Tibial artery (tissue), 4 donors: ENCODE data around the gene FCRLB.
"Not testable (repeated sequence)": the region's sequence is repeated elsewhere in the genome, so short reads cannot be mapped to it uniquely, and the experiment has no call there.

Experiments used
- DNase-seq, 2 donors: peaks; one replicate each; pipeline ENCODE4 v3.0.0-alpha.2; 2019
- H3K27ac ChIP-seq, 2 donors: fragments of 200-600 bp; sonication (generic) in 1 of 2; 1 replicate in 1 of 2; 2 replicates in 1 of 2; pipeline ENCODE4 v1.5.1; 2018 to 2019; ENCODE audit warnings: mild to moderate bottlenecking in 1 of 2
- H3K27me3 ChIP-seq, 2 donors: fragments of 200-600 bp; sonication (generic) in 1 of 2; one replicate each; pipeline versions ENCODE4 v1.5.1 to v1.6.0; 2016 to 2019
- H3K36me3 ChIP-seq, 3 donors: fragments of 200-600 bp; sonication (generic) in 2 of 3; one replicate each; pipeline ENCODE4 v1.5.1; 2016 to 2019; ENCODE audit warnings: mild to moderate bottlenecking in 2 of 3
- H3K4me1 ChIP-seq, 4 donors: fragments of 200-600 bp; sonication (generic) in 2 of 4; 1 replicate in 3 of 4; 2 replicates in 1 of 4; pipeline ENCODE4 v1.5.1; 2016 to 2019
- H3K4me3 ChIP-seq, 2 donors: fragments of 200-600 bp; sonication (generic) in 1 of 2; 1 replicate in 1 of 2; 2 replicates in 1 of 2; pipeline ENCODE4 v1.5.1; 2018 to 2019; ENCODE audit warnings: mild to moderate bottlenecking in 2 of 2
- H3K9me3 ChIP-seq, 3 donors: fragments of 200-600 bp; sonication (generic) in 1 of 3; one replicate each; pipeline ENCODE4 v1.5.1; 2016 to 2019
- CTCF ChIP-seq, 2 experiments: fragments of 200-600 bp in 1 of 2; fragments of 450-650 bp in 1 of 2; IDR thresholded peaks; one replicate each; pipeline ENCODE4 v1.5.1; 2017 to 2019; ENCODE audit warnings: antibody characterized with exemption in 2 of 2, mild to moderate bottlenecking in 1 of 2, moderate library complexity in 1 of 2
- intact Hi-C: fragments of 100-400 bp; cut with DNase I; formaldehyde crosslinking; loops from one replicate; pipeline ENCODE4 v1.15.0; 2023; ENCODE audit warnings: low total_unique reads

Gene FCRLB

GRCh38 chr1:161681879-161682278 is 39.5 kb upstream of the FCRLB start:
- Histone ChIP-seq H3K4me1 (no peaks in the 10 kb centered on the region), H3K27ac (no peak overlapping the region), H3K27me3 (peaks cover 0 to 2% of the 10 kb centered on the region in 2 donors), H3K4me3 (no peak overlapping the region), H3K9me3 (no peaks in the 10 kb centered on the region), H3K36me3 (no peaks in the 10 kb centered on the region)
- TF ChIP-seq CTCF (IDR thresholded peaks at IDR 0.05), result no peak
- DNase-seq, result no peak
- intact Hi-C loops, result no loop called here

DNA sequence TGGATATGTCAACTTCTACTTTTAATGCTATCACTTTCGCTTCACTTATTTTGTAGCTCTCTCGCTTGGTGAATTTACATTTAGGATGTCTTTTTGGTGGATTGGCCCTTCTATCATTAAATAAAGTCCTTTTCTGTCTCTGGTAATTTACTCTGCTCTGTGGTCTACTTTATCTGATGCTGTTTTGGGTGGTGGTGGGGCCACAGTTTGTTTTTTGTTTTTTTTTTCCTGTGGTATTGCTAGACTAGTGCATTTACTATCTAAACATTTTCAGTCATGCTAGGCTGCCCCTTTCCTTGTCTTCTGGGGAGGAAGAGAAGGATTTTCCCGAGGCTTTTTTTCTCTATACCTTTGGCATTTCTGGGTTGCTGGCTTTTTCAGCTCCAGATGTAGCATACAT is 32.4 kb upstream of the FCRLB start:
- H3K9me3 ChIP-seq, result no peaks in the 10 kb centered on the region
- no peak for TF ChIP-seq CTCF (IDR thresholded peaks at IDR 0.05)
- DNase-seq, result no peak
- intact Hi-C loops, result no loop called here
- no peaks in the 10 kb centered on the region for H3K4me1 ChIP-seq
- H3K27me3 ChIP-seq, result peaks cover 0 to 27% of the 10 kb centered on the region in 2 donors
- H3K27ac ChIP-seq, result no peak overlapping the region
- H3K4me3 ChIP-seq, result no peak overlapping the region
- no peaks in the 10 kb centered on the region for H3K36me3 ChIP-seq

- Histone ChIP-seq H3K4me3 (no peak overlapping the region), H3K9me3 (peaks cover 0 to 4% (median 0%) of the 10 kb centered on the region in 3 donors), H3K27ac (no peak overlapping the region), H3K4me1 (no peaks in the 10 kb centered on the region), H3K27me3 (peaks cover 0 to 31% of the 10 kb centered on the region in 2 donors), H3K36me3 (no peaks in the 10 kb centered on the region)
- no peak for TF ChIP-seq CTCF (IDR thresholded peaks at IDR 0.05)
- no peak for DNase-seq
- intact Hi-C loops, result no loop called here
These were observed 29.5 kb upstream of the FCRLB start for GRCh38 chr1:161691846-161692245.

GRCh38 chr1:161693020-161693712 is 28.2 kb upstream of the FCRLB start:
- H3K9me3 ChIP-seq, H3K36me3 ChIP-seq, H3K4me1 ChIP-seq, H3K4me3 ChIP-seq, H3K27ac ChIP-seq, DNase-seq, intact Hi-C loops: not testable (repeated sequence)
- peaks cover 0 to 28% of the 10 kb centered on the region in 2 donors for H3K27me3 ChIP-seq

DNA sequence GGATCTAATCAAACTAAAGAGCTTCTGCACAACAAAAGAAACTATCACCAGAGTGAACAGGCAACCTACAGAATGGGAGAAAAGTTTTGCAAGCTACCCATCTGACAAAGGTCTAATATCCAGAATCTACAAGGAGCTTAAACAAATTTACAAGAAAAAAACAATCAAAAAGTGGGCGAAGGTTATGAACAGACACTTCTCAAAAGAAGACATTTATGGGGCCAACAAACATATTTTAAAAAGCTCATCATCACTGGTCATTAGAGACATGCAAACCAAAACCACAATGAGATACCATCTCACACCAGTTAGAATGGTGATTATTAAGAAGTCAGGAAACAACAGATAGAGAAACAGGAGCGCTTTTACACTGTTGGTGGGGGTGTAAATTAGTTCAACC is 23.0 kb upstream of the FCRLB start:
- H3K27me3 ChIP-seq, H3K4me3 ChIP-seq, H3K27ac ChIP-seq, intact Hi-C loops, DNase-seq, H3K36me3 ChIP-seq, H3K9me3 ChIP-seq, H3K4me1 ChIP-seq: not testable (repeated sequence)

- no peak for TF ChIP-seq CTCF (IDR thresholded peaks at IDR 0.05)
- Histone ChIP-seq H3K27ac (no peak overlapping the region), H3K9me3 (no peaks in the 10 kb centered on the region), H3K27me3 (no peaks in the 10 kb centered on the region), H3K4me3 (no peak overlapping the region), H3K36me3 (no peaks in the 10 kb centered on the region), H3K4me1 (peaks cover 0 to 13% (median 3%) of the 10 kb centered on the region in 4 donors)
- DNase-seq, result no peak
- intact Hi-C loops, result no loop called here
These were observed 19.1 kb upstream of the FCRLB start for GRCh38 chr1:161702250-161702649.

DNA sequence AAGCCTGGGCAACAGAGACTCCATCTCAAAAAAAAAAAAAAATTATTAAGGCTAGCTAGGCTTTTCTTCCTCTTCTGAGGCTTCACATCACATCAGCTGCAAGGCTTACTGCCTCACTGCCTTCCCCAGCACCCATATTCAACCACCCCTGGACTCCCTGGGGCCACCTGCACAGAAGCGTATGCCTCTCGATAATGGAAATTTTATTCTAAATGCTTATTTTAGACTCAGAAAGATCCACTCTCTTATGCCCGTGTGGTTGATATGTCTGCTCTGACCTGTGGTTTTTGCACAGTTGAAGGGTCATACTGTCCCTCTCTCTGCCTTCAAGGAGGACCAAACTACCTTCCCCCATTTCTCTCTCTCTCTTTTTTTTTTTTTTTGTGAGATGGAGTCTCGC is 15.8 kb upstream of the FCRLB start:
- no peaks in the 10 kb centered on the region for H3K9me3 ChIP-seq
- H3K27ac ChIP-seq, result no peak overlapping the region
- peaks cover 0 to 13% (median 3%) of the 10 kb centered on the region in 4 donors for H3K4me1 ChIP-seq
- no peak for DNase-seq
- no peaks in the 10 kb centered on the region for H3K36me3 ChIP-seq
- intact Hi-C loops, result no loop called here
- TF ChIP-seq CTCF (IDR thresholded peaks at IDR 0.05), result no peak
- no peak overlapping the region for H3K4me3 ChIP-seq
- no peaks in the 10 kb centered on the region for H3K27me3 ChIP-seq
